ENCODE measurements around the gene CDHR3. TPM values are rescaled to one million over a fixed set of nuclear protein-coding genes. Genes with fewer than 3 reads are reported as not detected.

The CDHR3 gene
- total and polyA plus RNA-seq, 10 of the 15 experiments (the other 5 are each of a cell fraction or from before 2014, with no cell fraction given) = 0.06 to 0.11 TPM; not detected in 8

DNA sequence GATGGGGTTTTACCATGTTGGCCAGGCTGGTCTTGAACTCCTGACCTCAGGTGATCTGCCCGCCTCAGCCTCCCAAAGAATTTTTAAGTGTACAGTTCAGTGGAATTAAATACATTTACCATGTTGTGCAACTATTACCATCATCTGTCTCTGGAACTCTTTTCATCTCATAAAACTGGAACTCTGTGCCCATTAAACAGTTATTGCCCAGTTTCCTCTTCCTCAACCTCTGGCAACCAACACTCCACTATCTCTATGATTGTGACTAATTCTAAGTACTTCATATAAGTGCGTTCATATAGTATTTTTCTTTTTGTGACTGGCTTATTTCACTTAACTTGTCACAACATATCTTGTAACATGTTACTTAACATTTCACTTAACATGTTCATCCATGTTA, 45.4 kb upstream of the CDHR3 start:
- H3K27me3 ChIP-seq (replicated peaks in 1 of 2; ENCODE audit: control insufficient read depth in 2 of 2, insufficient read depth in 2 of 2, low read length in 1 of 2) = peaks cover 5 to 16% of the 10 kb centered on the region in 2 experiments
- no TSS peak for BruUV-seq (replicated peaks)
- in situ Hi-C loops (cut with MboI) = no loop called here
- no peak overlapping the region for H3K4me2 ChIP-seq (ENCODE audit: control insufficient read depth, insufficient read depth)
- no peak for ATAC-seq
- no peak overlapping the region for H3K4me3 ChIP-seq
- H3K79me2 ChIP-seq (ENCODE audit: control insufficient read depth, insufficient read depth, low read length) = no peaks in the 10 kb centered on the region
- H4K20me1 ChIP-seq (ENCODE audit: control insufficient read depth, insufficient read depth) = no peaks in the 10 kb centered on the region
- intact Hi-C loops (cut with micrococcal nuclease; ENCODE audit: unreplicated experiment) = no loop called here
- no peak for DNase-seq (ENCODE audit: low read depth, low spot score)
- ChIA-PET RAD21 (ENCODE audit: unreplicated experiment) (no interaction called here), CTCF (no interaction called here), SMC1A (ENCODE audit: uncharacterized antibody, unreplicated experiment) (no interaction called here), POLR2A (no interaction called here)
- H3K9me3 ChIP-seq (replicated peaks; ENCODE audit: control insufficient read depth, insufficient read depth, low read length) = no peaks in the 10 kb centered on the region; the same call in 2 of the 3 replicates
- H3K36me3 ChIP-seq (ENCODE audit: control insufficient read depth in 2 of 2, insufficient read depth in 2 of 2, low read length in 1 of 2) = no peaks in the 10 kb centered on the region
- no peaks in the 10 kb centered on the region for H3K4me1 ChIP-seq (ENCODE audit: control insufficient read depth, insufficient read depth, low read length)
- H2AFZ ChIP-seq (ENCODE audit: control insufficient read depth, low read depth, low read length) = no peak overlapping the region
- TF ChIP-seq NR2F1 (conservative IDR thresholded peaks at IDR 0.05) (no peak), SREBF1 (IDR thresholded peaks at IDR 0.05; ENCODE audit: low read length) (no peak), SPI1 (IDR thresholded peaks at IDR 0.05; ENCODE audit: borderline replicate concordance, insufficient read depth, low read depth, low read length) (no peak), TCF12 (IDR thresholded peaks at IDR 0.05; ENCODE audit: low read depth, low read length) (no peak), EZH2 (IDR thresholded peaks at IDR 0.05; ENCODE audit: borderline replicate concordance, control insufficient read depth, low read depth, low read length) (no peak), IKZF2 (IDR thresholded peaks at IDR 0.05) (no peak), HDAC6 (IDR thresholded peaks at IDR 0.05; ENCODE audit: unreplicated experiment) (no peak), BRCA1 (IDR thresholded peaks at IDR 0.05; ENCODE audit: low read depth, low read length) (no peak), TARDBP (IDR thresholded peaks at IDR 0.05; ENCODE audit: borderline replicate concordance) (no peak), TCF7 (IDR thresholded peaks at IDR 0.05; ENCODE audit: borderline replicate concordance) (no peak), TCF3 (IDR thresholded peaks at IDR 0.05; ENCODE audit: borderline replicate concordance, insufficient read depth, low read depth, low read length) (no peak), NFIC (IDR thresholded peaks at IDR 0.05; ENCODE audit: low read depth, low read length) (no peak)
- TF ChIP-seq, protein P1, sequence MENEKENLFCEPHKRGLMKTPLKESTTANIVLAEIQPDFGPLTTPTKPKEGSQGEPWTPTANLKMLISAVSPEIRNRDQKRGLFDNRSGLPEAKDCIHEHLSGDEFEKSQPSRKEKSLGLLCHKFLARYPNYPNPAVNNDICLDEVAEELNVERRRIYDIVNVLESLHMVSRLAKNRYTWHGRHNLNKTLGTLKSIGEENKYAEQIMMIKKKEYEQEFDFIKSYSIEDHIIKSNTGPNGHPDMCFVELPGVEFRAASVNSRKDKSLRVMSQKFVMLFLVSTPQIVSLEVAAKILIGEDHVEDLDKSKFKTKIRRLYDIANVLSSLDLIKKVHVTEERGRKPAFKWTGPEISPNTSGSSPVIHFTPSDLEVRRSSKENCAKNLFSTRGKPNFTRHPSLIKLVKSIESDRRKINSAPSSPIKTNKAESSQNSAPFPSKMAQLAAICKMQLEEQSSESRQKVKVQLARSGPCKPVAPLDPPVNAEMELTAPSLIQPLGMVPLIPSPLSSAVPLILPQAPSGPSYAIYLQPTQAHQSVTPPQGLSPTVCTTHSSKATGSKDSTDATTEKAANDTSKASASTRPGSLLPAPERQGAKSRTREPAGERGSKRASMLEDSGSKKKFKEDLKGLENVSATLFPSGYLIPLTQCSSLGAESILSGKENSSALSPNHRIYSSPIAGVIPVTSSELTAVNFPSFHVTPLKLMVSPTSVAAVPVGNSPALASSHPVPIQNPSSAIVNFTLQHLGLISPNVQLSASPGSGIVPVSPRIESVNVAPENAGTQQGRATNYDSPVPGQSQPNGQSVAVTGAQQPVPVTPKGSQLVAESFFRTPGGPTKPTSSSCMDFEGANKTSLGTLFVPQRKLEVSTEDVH (IDR thresholded peaks at IDR 0.05; ENCODE audit: low read depth, partially characterized antibody) = no peak
- TF ChIP-seq, protein P2, sequence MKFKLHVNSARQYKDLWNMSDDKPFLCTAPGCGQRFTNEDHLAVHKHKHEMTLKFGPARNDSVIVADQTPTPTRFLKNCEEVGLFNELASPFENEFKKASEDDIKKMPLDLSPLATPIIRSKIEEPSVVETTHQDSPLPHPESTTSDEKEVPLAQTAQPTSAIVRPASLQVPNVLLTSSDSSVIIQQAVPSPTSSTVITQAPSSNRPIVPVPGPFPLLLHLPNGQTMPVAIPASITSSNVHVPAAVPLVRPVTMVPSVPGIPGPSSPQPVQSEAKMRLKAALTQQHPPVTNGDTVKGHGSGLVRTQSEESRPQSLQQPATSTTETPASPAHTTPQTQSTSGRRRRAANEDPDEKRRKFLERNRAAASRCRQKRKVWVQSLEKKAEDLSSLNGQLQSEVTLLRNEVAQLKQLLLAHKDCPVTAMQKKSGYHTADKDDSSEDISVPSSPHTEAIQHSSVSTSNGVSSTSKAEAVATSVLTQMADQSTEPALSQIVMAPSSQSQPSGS (IDR thresholded peaks at IDR 0.05; ENCODE audit: low read length) = no peak
- TF ChIP-seq, protein P3, sequence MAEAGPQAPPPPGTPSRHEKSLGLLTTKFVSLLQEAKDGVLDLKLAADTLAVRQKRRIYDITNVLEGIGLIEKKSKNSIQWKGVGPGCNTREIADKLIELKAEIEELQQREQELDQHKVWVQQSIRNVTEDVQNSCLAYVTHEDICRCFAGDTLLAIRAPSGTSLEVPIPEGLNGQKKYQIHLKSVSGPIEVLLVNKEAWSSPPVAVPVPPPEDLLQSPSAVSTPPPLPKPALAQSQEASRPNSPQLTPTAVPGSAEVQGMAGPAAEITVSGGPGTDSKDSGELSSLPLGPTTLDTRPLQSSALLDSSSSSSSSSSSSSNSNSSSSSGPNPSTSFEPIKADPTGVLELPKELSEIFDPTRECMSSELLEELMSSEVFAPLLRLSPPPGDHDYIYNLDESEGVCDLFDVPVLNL (IDR thresholded peaks at IDR 0.05; ENCODE audit: low read depth, low read length) = no peak
- H3K27ac ChIP-seq (ENCODE audit: control insufficient read depth, insufficient read depth) = no peak overlapping the region
- WGBS (ENCODE audit: insufficient coverage, insufficient replicate concordance, low lambda C conversion rate, missing lambda C conversion rate) = 38% methylated on average over 2 of the region's 2 CpGs
- no peak for FAIRE-seq
- H3K9ac ChIP-seq (ENCODE audit: control insufficient read depth, insufficient read depth, low read length) = no peak overlapping the region

All from GM12878 (cell line).